CD4-positive, alpha-beta T cell treated with Interleukin-4 for 4 hours (primary cell): ENCODE results near the gene PPP6R2.

Experiments
- DNase-seq: peaks from one replicate; pipeline ENCODE4 v3.0.0-alpha.2; 2020

The PPP6R2 gene

DNA sequence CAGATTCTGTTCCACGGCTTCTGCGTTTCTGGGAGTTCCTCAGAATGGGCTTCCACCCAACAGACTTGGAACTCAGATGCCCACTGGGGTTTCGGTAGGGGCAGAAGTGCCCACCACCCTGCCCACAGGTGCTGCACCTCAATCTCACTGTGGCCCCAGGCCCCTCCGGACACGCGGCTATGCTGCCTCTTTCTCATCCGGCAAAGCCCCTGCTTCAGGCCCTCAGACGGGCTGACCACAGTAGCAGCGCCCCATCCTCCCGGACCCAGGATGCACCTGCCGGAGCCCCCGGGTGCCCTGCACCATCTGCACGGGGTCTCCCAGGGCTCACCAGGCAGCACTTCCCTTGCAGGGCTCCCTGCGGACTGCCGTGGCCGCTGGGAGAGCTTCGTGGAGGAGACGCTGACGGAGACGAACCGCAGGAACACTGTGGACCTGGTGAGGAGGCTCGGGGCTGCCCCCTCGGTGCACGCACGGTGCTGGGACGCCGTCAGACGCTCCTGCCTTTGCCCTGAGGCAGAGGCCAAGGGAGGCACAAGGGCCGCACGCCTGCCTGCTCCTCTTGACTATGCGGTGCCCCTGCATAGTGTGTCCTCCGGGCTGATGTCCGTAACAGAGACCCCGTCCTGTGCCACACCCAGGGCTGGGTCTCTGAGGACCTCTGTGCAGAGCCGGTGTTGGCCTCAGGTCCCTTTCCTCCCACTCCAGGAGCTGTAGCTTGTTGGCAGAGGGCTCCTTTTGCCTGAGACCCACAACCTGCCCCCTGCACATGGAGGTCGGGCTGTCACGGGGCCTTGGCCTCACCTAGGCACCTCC is 93.1 kb downstream of the PPP6R2 start:
- DNase-seq = no peak

- no peak for DNase-seq
Measured at GRCh38 chr22:50436841-50437341, 93.8 kb downstream of the PPP6R2 start.

GRCh38 chr22:50437511-50438304 is 94.6 kb downstream of the PPP6R2 start:
- DNase-seq = no peak

GRCh38 chr22:50438305-50439275 is 95.5 kb downstream of the PPP6R2 start:
- no peak for DNase-seq

DNA sequence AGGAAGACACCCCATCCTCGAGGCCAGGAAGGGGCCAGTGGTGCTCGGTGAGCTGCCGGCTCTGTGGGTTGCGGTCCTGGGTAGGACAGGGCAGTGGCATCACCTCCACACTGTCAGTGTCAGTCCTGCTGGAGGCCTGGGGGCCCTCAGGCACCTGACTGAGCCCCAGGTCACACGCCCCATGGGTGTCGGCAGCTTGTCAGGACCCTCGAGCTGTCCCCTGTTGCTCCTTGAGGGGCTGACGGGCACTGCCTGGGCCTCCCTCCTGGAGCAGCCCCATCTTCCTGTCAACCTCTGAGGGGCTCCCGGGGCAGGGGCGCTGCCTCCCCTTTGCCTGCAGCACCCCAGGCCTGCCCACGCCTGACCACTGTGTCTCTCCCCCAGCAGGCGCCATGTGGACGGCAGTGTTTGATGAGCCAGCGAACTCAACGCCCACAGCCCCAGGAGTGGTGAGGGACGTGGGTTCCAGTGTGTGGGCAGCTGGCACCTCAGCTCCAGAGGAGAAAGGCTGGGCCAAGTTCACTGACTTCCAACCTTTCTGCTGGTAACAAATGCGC is 96.3 kb downstream of the PPP6R2 start:
- DNase-seq = no peak

- no peak for DNase-seq
Measured at GRCh38 chr22:50439871-50440331, 96.8 kb downstream of the PPP6R2 start.

DNA sequence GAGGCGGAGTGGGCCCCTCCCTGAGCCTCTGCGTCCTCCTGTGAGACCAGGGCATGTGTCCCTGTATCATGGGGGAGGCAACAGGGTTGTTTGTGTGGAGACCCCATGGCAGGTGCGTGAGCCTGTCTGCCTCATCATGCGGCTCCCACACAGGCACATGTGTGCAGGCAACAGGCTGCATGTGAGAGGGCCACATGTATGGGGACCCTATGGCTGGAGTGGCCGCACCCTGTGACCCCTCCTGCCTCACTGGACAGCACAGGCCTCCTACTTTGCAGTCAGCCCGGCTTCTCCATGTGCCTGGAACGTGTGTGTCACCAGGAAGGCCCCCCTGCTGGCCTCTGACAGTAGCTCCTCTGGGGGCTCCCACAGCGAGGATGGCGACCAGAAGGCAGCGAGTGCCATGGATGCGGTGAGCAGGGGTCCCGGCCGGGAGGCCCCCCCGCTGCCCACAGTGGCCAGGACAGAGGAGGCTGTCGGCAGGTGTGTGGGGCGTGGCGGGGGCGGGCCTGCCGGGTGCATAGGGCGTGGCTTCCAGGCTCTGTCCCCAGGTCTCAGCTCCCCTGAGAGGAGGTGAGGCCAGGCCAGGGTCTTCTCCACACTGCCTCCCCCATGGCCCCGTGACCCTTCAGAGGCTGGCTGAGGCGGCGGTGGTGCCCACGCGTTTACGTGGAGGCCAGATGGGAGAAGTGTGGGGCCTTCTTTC is 97.6 kb downstream of the PPP6R2 start:
- DNase-seq = no peak

DNA sequence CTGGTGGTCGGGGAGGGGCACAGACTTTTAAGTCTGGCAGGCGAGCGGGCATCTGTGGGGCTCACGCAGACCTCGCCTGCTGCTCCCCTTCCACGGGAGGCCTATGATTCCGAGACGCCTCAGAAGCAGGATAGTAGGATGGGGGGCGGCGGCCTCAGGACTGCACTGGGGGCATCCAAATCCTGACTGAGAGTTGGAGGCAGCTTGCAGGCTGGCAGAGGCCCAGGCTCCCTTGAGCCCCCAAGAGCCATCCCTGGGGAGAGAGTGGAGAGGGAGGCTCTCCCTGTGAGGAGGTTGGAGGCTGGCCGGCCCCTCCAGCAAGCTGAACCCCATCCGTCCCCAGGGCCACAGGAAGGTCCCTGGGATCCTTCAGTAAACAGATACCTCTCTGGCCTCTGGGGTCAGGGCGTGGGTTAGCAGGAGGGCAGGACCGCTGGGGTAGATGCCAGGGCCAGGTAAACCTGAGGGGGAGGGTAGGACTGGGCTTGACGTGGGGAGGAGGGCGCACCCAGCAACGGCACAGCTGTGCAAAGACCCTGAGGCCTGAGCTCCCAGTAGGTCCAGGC is 98.4 kb downstream of the PPP6R2 start:
- no peak for DNase-seq

- no peak for DNase-seq
Measured at GRCh38 chr22:50443197-50443596, 100.1 kb downstream of the PPP6R2 start.

DNA sequence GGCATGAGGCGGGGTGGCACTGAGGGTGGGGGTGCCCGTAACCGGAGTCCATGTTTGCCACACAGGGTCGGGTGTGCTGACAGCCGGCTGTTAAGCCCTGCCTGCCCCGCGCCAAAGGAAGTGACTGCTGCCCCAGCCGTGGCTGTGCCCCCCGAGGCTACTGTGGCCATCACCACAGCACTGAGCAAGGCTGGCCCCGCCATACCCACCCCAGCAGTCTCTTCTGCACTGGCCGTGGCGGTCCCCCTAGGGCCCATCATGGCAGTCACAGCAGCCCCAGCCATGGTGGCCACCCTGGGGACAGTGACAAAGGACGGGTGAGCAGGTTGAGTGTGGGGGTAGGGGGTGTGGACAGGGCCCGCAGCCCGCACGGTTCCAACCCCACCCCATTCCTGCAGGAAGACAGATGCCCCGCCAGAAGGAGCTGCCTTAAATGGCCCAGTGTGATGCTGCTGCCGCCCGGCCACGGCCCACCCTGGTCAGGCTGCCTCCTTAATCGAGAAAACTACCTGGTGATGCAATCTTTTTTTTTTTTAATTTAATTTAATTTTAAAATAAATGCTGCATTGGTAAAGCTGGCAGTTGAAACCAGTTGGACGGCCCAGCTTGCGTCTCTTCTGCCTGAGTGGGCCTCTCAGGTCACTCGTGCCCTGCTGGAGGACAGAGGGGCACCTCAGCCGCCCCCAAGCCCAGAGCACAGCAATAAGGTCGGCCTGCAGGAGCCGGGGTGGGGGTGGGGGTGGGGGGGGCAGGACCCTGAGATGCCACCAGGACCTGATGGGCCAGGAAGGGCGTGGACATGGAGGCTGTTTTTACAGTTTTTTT is 100.9 kb downstream of the PPP6R2 start:
- no peak for DNase-seq

- DNase-seq = no peak
Measured at GRCh38 chr22:50444663-50445062, 101.5 kb downstream of the PPP6R2 start.

- peak; percentile 46 for DNase-seq
Measured at GRCh38 chr22:50445071-50445879, 102.1 kb downstream of the PPP6R2 start.

DNA sequence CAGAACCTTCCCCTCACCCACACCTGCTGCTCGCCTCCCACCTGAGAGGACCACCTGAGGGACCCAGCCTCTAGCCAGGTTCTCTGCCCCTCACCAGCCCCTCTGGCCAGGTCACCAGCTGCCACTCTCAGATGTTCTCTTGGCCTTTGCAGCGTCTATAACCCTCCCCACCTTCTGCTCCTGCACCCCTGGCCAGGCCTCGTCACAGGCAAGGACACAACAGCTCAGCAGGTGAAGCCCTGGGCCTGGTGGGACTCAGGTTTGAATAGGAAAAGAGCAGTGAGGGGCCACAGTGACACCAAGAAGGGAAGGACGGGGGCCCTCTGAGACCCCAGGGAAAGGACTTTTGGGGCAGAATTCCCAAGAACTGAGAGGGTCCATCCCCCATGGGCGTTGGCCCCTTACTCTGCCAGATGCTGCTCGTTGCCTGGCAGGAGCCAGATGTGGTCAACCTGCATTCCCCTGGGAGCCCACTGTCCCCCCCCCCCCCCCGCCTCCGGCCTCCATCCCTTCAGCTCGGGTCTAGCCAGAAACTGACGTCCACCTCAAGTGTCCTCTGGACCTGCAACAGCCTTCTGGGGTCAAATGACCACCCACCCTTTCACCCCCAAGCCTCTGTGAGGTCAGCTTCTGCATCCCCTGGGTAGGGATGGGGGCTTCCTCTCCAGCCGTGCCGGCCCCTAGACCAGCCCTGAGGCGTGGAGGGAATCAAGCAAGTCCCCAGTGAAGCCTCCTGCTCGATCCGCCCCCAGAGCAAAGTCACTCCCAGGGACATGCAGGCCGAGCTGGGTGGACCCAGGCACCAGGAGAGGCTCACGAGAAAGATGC is 103.0 kb downstream of the PPP6R2 start:
- no peak for DNase-seq

- DNase-seq = no peak
Measured at GRCh38 chr22:50446708-50447575, 103.8 kb downstream of the PPP6R2 start.

- DNase-seq = no peak
Measured at GRCh38 chr22:50447576-50448551, 104.7 kb downstream of the PPP6R2 start.

- DNase-seq = no peak
Measured at GRCh38 chr22:50452649-50453048, 109.5 kb downstream of the PPP6R2 start.
